ENCODE data around the gene CCSER2.

GRCh38 chr10:84308481-84309304 lies 19.7 kb upstream of the CCSER2 start:
- TF ChIP-seq CTCF (IDR thresholded peaks at IDR 0.05) = no peak
- TF ChIP-seq POLR2A (IDR thresholded peaks at IDR 0.05) = no peak
